K562 (cell line): ENCODE results near the gene CCN5. TPM values are rescaled to one million over a fixed set of nuclear protein-coding genes. Genes with fewer than 3 reads are reported as not detected.

Experiments used
- AFF4 ChIP-seq: sonication (generic); formaldehyde crosslinking; IDR thresholded peaks from 2 replicates; pipeline ENCODE4 v1.8.0; 2023; ENCODE audit warnings: mild to moderate bottlenecking, missing genetic modification reagents
- CXXC5 ChIP-seq: fragments of 250-450 bp; sonication (Bioruptor Pico); IDR thresholded peaks from 2 replicates; pipeline ENCODE4 v1.8.0; 2022; ENCODE audit warnings: inconsistent platforms, mild to moderate bottlenecking, moderate library complexity
- ERF ChIP-seq: fragments of 450-650 bp; formaldehyde crosslinking; IDR thresholded peaks from 2 replicates; pipeline ENCODE4 v1.4.0; 2020; ENCODE audit warnings: mild to moderate bottlenecking, mixed read lengths
- HNRNPL ChIP-seq: fragments of 200-400 bp; formaldehyde crosslinking; IDR thresholded peaks from 2 replicates; pipeline ENCODE4 v1.6.1; 2017; ENCODE audit warnings: low read depth, mild to moderate bottlenecking, low read length
- MAX ChIP-seq: sonication (generic); formaldehyde crosslinking; IDR thresholded peaks from 2 replicates; pipeline ENCODE4 v1.9.0; 2022; ENCODE audit warnings: mild to moderate bottlenecking, missing genetic modification reagents
- NR4A1 ChIP-seq, 2 experiments: fragments of 250-450 bp in 1 of 2; fragments of 450-650 bp in 1 of 2; sonication (Bioruptor Pico) in 1 of 2; IDR thresholded peaks; 2 replicates each; pipeline versions ENCODE4 v1.4.0 to v1.6.1; 2016 to 2020; ENCODE audit warnings: mild to moderate bottlenecking in 2 of 2, missing compliant biosample characterization in 1 of 2, missing genetic modification characterization in 1 of 2, moderate library complexity in 1 of 2
- POLR2G ChIP-seq: fragments of 200-400 bp; formaldehyde crosslinking; IDR thresholded peaks from 2 replicates; pipeline ENCODE4 v1.6.1; 2017; ENCODE audit warnings: low read depth, mild to moderate bottlenecking, antibody characterized with exemption, low read length, moderate library complexity
- RBFOX2 ChIP-seq: fragments of 200-400 bp; formaldehyde crosslinking; IDR thresholded peaks from 2 replicates; pipeline ENCODE4 v1.6.1; 2017; ENCODE audit warnings: low read depth, mild to moderate bottlenecking, low read length, moderate library complexity
- SAFB ChIP-seq: fragments of 200-400 bp; formaldehyde crosslinking; IDR thresholded peaks from 2 replicates; pipeline ENCODE4 v1.6.1; 2017; ENCODE audit warnings: low read depth, low read length, borderline replicate concordance
- SP2 ChIP-seq: IDR thresholded peaks from 2 replicates; pipeline ENCODE4 v1.6.1; 2011; ENCODE audit warnings: mild to moderate bottlenecking, low read depth, low read length, moderate library complexity; ENCODE audit not compliant: poor library complexity, severe bottlenecking; ENCODE audit errors: extremely low read depth
- ZNF239 ChIP-seq: fragments of 250-450 bp; sonication (Bioruptor Pico); IDR thresholded peaks from 2 replicates; pipeline ENCODE4 v1.4.0; 2020; ENCODE audit warnings: mild to moderate bottlenecking
- ZNF592 ChIP-seq: fragments of 450-650 bp; IDR thresholded peaks from 2 replicates; pipeline ENCODE4 v1.6.1; 2017; ENCODE audit warnings: antibody characterized with exemption, mild to moderate bottlenecking
- polyA plus RNA-seq, 8 experiments: library from polyadenylated mRNA; depleted of rRNA in 4 of 8; stranded (reverse) in 5 of 8; unstranded in 3 of 8; fragments of >200 nt; fragmentation: Nextera tagmentation in 2 of 8; fragmentation: Illumina TruSeq in 1 of 8; extraction: Ambion mirVana in 2 of 8; extraction: Trizol in 1 of 8; gene quantifications; 2 replicates each; pipeline versions ENCODE4 v1.2.1 to v1.2.3, GENCODE V29; 2011 to 2014; ENCODE audit warnings: inconsistent platforms in 1 of 8, missing spikeins in 1 of 8
- total RNA-seq, 7 experiments: library from RNA; depleted of rRNA in 6 of 7; stranded (reverse); fragments of >200 nt in 6 of 7; fragmentation: Illumina TruSeq in 2 of 7; extraction: Trizol in 2 of 7; gene quantifications; 2 replicates each; pipeline versions ENCODE4 v1.2.1 to v1.2.3, GENCODE V29; 2011 to 2021; ENCODE audit warnings: low replicate concordance in 1 of 7

CCN5 gene
- total and polyA plus RNA-seq, 9 of the 15 experiments (the other 6 are each of a cell fraction or from before 2014, with no cell fraction given) = not detected

GRCh38 chr20:44745598-44746366, 30.6 kb downstream of the CCN5 start, which contains the start of gene KCNK15 (continued):
- TF ChIP-seq NR4A1 (CRISPR knock-in tag; IDR thresholded peaks at IDR 0.05) (no peak), NR4A1 (tag; IDR thresholded peaks at IDR 0.05) (0 out of 2 replicates have a peak, but pooled peaks have one; percentile 25), MAX (CRISPR knock-in tag) (peak; percentile 25; the same call in 1 of the 2 replicates), SP2 (no peak), ZNF592 (peak; percentile 62; the same call in 1 of the 2 replicates), SAFB (0 out of 2 replicates have a peak, but pooled peaks have one; percentile 30), POLR2G (peak; percentile 67), ERF (CRISPR knock-in tag) (no peak), ZNF239 (CRISPR knock-in tag) (no peak), AFF4 (CRISPR knock-in tag) (no peak), CXXC5 (CRISPR knock-in tag) (peak; percentile 29; the same call in 1 of the 2 replicates), RBFOX2 (peak; percentile 74), HNRNPL (0 out of 2 replicates have a peak, but pooled peaks have one; percentile 21)
